ENCODE data around the gene LCE1F. TPM values are rescaled to one million over a fixed set of nuclear protein-coding genes. Genes with fewer than 3 reads are reported as not detected.

LCE1F gene
- total RNA-seq, 3 donors from 2014 or later (not counting 1 experiment from before 2014, with no cell fraction given), result not detected

DNA sequence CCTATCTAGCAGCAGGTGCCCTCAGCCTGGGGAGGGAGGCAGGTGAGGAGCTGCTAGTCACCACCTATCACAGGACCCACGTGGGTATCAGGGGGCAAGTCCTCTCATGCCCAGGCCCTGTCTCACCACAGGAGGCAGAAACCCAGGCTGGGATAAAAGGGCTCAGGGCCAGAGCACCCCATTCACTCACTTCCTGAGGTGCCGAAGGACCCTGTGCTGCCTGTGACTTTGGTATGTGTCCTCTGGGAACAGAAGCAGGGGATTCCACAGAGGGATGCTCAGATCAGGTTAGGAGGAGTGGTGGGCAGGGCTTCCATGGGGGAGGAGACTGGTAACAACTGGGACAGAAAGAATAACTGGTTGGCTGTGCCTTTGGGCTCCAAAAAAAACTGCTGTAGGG is 11.1 kb downstream of the LCE1F start, which contains the start of gene LCE1E:
Gene LCE1E, plus strand, starts transcription at position 181 of the 400 bp plus-strand sequence. CDS start 1,043 bp downstream, outside the sequence.
- no peaks in the 10 kb centered on the region for H3K9me3 ChIP-seq (ENCODE audit: control insufficient read depth, insufficient read depth, low read length)
- H3K27me3 Mint-ChIP-seq (ENCODE audit: low read depth in 2 of 2), result peaks cover 22 to 32% of the 10 kb centered on the region in 2 donors
- intact Hi-C loops (cut with micrococcal nuclease), result no loop called here

GRCh38 chr1:152795686-152796085 is 20.7 kb downstream of the LCE1F start:
- H3K4me3 Mint-ChIP-seq, result no peak overlapping the region
- Histone ChIP-seq H3K36me3 (ENCODE audit: control insufficient read depth, insufficient read depth, low read length) (no peaks in the 10 kb centered on the region), H3K4me3 (ENCODE audit: low read length) (no peak overlapping the region), H3K9me3 (ENCODE audit: control insufficient read depth, insufficient read depth, low read length) (no peaks in the 10 kb centered on the region), H3K27ac (ENCODE audit: low read length) (no peak overlapping the region), H3K27me3 (ENCODE audit: control insufficient read depth, insufficient read depth, low read length) (no peaks in the 10 kb centered on the region), H3K4me1 (ENCODE audit: control insufficient read depth, insufficient read depth, low read length) (no peaks in the 10 kb centered on the region)
- TF ChIP-seq, protein P1, sequence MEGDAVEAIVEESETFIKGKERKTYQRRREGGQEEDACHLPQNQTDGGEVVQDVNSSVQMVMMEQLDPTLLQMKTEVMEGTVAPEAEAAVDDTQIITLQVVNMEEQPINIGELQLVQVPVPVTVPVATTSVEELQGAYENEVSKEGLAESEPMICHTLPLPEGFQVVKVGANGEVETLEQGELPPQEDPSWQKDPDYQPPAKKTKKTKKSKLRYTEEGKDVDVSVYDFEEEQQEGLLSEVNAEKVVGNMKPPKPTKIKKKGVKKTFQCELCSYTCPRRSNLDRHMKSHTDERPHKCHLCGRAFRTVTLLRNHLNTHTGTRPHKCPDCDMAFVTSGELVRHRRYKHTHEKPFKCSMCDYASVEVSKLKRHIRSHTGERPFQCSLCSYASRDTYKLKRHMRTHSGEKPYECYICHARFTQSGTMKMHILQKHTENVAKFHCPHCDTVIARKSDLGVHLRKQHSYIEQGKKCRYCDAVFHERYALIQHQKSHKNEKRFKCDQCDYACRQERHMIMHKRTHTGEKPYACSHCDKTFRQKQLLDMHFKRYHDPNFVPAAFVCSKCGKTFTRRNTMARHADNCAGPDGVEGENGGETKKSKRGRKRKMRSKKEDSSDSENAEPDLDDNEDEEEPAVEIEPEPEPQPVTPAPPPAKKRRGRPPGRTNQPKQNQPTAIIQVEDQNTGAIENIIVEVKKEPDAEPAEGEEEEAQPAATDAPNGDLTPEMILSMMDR (IDR thresholded peaks at IDR 0.05), result no peak
- no peaks in the 10 kb centered on the region for H3K9me3 Mint-ChIP-seq
- no peak overlapping the region for H3K27ac Mint-ChIP-seq
- H3K27me3 Mint-ChIP-seq (ENCODE audit: low read depth in 2 of 2), result peaks cover 11 to 32% of the 10 kb centered on the region in 2 donors
- WGBS (ENCODE audit: insufficient coverage), result 77% methylated on average over 4 of the region's 4 CpGs
- no peak for DNase-seq
- no peak for ATAC-seq
- no peaks in the 10 kb centered on the region for H3K4me1 Mint-ChIP-seq
- intact Hi-C loops (cut with micrococcal nuclease), result no loop called here
- H3K36me3 Mint-ChIP-seq, result no peaks in the 10 kb centered on the region

More for the DNA sequence above, 11.1 kb downstream of the LCE1F start, which contains the start of gene LCE1E:
- ATAC-seq, result no peak
- no peak within 1 kb of the TSS for H3K27ac Mint-ChIP-seq
- H3K4me1 Mint-ChIP-seq, result no peaks in the 10 kb centered on the region
- Histone ChIP-seq H3K36me3 (ENCODE audit: control insufficient read depth, insufficient read depth, low read length) (no peaks in the 10 kb centered on the region), H3K4me3 (ENCODE audit: low read length) (no peak within 1 kb of the TSS), H3K4me1 (ENCODE audit: control insufficient read depth, insufficient read depth, low read length) (no peaks in the 10 kb centered on the region), H3K27me3 (ENCODE audit: control insufficient read depth, insufficient read depth, low read length) (no peaks in the 10 kb centered on the region), H3K27ac (ENCODE audit: low read length) (no peak within 1 kb of the TSS)
- no peak for DNase-seq
- H3K36me3 Mint-ChIP-seq, result no peaks in the 10 kb centered on the region
- WGBS (ENCODE audit: insufficient coverage), result 51% methylated on average over 2 of the region's 2 CpGs
- no peak within 1 kb of the TSS for H3K4me3 Mint-ChIP-seq
- no peaks in the 10 kb centered on the region for H3K9me3 Mint-ChIP-seq
- TF ChIP-seq, protein P1 (IDR thresholded peaks at IDR 0.05), result no peak

DNA sequence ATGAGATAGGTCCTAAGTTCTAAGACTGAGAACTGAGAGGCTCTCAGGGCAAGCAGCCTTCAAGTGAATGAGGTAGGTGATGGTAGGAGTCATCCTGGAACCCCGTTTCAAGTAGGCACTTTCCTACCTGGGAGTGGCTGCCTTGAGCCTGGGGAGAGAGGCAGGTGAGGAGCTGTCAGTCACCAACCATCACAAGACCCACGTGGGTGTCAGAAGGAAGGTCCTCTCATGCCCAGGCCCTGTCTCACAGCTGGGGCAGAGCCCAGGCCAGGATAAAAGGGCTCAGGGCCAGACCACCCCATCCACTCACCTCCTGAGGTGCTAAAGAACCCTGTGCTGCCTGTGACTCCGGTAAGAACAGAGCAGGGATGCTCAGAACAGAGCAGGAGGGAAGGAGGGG is 21.5 kb downstream of the LCE1F start, which contains the start of gene LCE1D:
Gene LCE1D, plus strand, starts transcription at position 301 of the 400 bp plus-strand sequence. CDS start 1,074 bp downstream, outside the sequence.
- H3K9me3 Mint-ChIP-seq, result no peaks in the 10 kb centered on the region
- H3K4me1 Mint-ChIP-seq, result no peaks in the 10 kb centered on the region
- TF ChIP-seq, protein P1 (IDR thresholded peaks at IDR 0.05), result no peak
- no peak within 1 kb of the TSS for H3K4me3 Mint-ChIP-seq
- H3K9me3 ChIP-seq (ENCODE audit: control insufficient read depth, insufficient read depth, low read length), result no peaks in the 10 kb centered on the region
- H3K27ac ChIP-seq (ENCODE audit: low read length), result no peak within 1 kb of the TSS
- no peak within 1 kb of the TSS for H3K27ac Mint-ChIP-seq
- peaks cover 2% of the 10 kb centered on the region for H3K27me3 ChIP-seq (ENCODE audit: control insufficient read depth, insufficient read depth, low read length)
- H3K4me3 ChIP-seq (ENCODE audit: low read length), result no peak within 1 kb of the TSS
- no peak for DNase-seq
- no peak for ATAC-seq
- no peaks in the 10 kb centered on the region for H3K36me3 ChIP-seq (ENCODE audit: control insufficient read depth, insufficient read depth, low read length)
- WGBS (ENCODE audit: insufficient coverage), result 60% methylated on average over 3 of the region's 3 CpGs
- H3K36me3 Mint-ChIP-seq, result no peaks in the 10 kb centered on the region
- peaks cover 11 to 30% of the 10 kb centered on the region in 2 donors for H3K27me3 Mint-ChIP-seq (ENCODE audit: low read depth in 2 of 2)
- H3K4me1 ChIP-seq (ENCODE audit: control insufficient read depth, insufficient read depth, low read length), result no peaks in the 10 kb centered on the region
- intact Hi-C loops (cut with micrococcal nuclease), result no loop called here

- intact Hi-C loops (cut with micrococcal nuclease), result no loop called here
- no peaks in the 10 kb centered on the region for H3K36me3 ChIP-seq (ENCODE audit: control insufficient read depth, insufficient read depth, low read length)
- Mint-ChIP-seq H3K27me3 (ENCODE audit: low read depth in 2 of 2) (peaks cover 7 to 49% of the 10 kb centered on the region in 2 donors), H3K9me3 (no peaks in the 10 kb centered on the region), H3K4me3 (no peak overlapping the region), H3K36me3 (no peaks in the 10 kb centered on the region), H3K27ac (no peak overlapping the region), H3K4me1 (no peaks in the 10 kb centered on the region)
- DNase-seq (no peak), ATAC-seq (no peak)
- H3K4me3 ChIP-seq (ENCODE audit: low read length), result no peak overlapping the region
- TF ChIP-seq, protein P1 (IDR thresholded peaks at IDR 0.05), result no peak
- H3K27ac ChIP-seq (ENCODE audit: low read length), result no peak overlapping the region
- no peaks in the 10 kb centered on the region for H3K4me1 ChIP-seq (ENCODE audit: control insufficient read depth, insufficient read depth, low read length)
- WGBS (ENCODE audit: insufficient coverage), result 59% methylated on average over 1 of the region's 1 CpG
- H3K9me3 ChIP-seq (ENCODE audit: control insufficient read depth, insufficient read depth, low read length), result no peaks in the 10 kb centered on the region
- peaks cover 2% of the 10 kb centered on the region for H3K27me3 ChIP-seq (ENCODE audit: control insufficient read depth, insufficient read depth, low read length)
Measured at GRCh38 chr1:152801333-152801732, 26.4 kb downstream of the LCE1F start.

Data from natural killer cell (primary cell).